Ovary (tissue), 3 donors: Measurements from ENCODE around the gene PCDHGA6.
"Not testable (repeated sequence)": the region's sequence is repeated elsewhere in the genome, so short reads cannot be mapped to it uniquely, and the experiment has no call there.

Experiments used
- CTCF ChIP-seq, 3 donors: fragments of 450-650 bp in 2 of 3; fragments of 200-600 bp in 1 of 3; IDR thresholded peaks; one replicate each; pipeline versions ENCODE4 v1.5.1 to v1.8.0; 2016 to 2022; ENCODE audit warnings: antibody characterized with exemption in 3 of 3, mild to moderate bottlenecking in 1 of 3
- POLR2A ChIP-seq: fragments of 450-650 bp; IDR thresholded peaks from one replicate; pipeline ENCODE4 v1.6.1; 2017; ENCODE audit warnings: antibody characterized with exemption, mild to moderate bottlenecking, moderate library complexity
- donor health status: DM: no; HTN: no; CAD: no.

- TF ChIP-seq CTCF (IDR thresholded peaks at IDR 0.05); POLR2A: not testable (repeated sequence)
These were observed 1.9 kb downstream of the PCDHGA6 start for GRCh38 chr5:141375444-141376155.
